ENCODE measurements around the gene LYRM1.

LYRM1 gene

DNA sequence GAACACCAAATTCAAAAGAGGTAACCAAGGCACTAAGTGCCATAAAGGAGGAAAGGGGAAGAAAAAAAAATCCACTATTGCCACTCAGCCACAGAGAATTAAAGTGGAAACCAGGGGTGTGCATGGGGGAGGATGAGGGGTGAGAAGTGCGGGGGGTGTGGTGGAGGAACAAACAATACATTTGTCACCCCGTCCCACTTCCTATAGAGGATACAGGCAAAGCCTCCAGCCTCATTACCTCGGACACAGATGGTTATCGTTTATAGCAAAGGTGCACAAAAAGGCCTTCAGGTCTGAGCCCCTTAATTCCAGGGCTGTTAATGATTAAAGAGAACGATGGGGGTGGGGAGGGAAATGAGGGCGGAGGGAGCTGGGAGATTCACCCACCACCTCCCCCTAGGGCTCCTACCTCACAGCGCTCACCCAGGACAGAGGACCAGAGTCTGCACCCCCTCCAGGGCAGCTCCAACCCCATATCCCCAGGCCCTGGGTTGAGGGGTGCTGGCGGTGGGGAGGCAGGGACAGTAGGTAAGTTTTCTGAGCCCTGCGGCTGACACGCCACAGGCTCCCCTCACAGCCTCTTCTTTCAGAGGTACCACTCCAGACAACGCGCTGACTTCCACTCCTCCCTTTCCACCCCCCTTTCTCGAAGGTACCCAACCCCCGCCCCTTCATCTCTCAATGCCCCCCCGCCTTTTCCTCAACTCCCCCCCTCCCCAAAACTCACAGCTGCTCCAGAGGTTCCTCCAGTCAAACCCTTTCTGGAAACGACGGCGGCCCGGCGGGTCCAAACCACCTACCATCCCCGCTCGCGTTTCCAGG lies 883 bp upstream of the LYRM1 start:
- in situ Hi-C loops (cut with MboI; ENCODE audit: low sequenced_read_pairs, unreplicated experiment) = no loop called here
- TF ChIP-seq, protein P1, sequence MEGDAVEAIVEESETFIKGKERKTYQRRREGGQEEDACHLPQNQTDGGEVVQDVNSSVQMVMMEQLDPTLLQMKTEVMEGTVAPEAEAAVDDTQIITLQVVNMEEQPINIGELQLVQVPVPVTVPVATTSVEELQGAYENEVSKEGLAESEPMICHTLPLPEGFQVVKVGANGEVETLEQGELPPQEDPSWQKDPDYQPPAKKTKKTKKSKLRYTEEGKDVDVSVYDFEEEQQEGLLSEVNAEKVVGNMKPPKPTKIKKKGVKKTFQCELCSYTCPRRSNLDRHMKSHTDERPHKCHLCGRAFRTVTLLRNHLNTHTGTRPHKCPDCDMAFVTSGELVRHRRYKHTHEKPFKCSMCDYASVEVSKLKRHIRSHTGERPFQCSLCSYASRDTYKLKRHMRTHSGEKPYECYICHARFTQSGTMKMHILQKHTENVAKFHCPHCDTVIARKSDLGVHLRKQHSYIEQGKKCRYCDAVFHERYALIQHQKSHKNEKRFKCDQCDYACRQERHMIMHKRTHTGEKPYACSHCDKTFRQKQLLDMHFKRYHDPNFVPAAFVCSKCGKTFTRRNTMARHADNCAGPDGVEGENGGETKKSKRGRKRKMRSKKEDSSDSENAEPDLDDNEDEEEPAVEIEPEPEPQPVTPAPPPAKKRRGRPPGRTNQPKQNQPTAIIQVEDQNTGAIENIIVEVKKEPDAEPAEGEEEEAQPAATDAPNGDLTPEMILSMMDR (IDR thresholded peaks at IDR 0.05; ENCODE audit: borderline replicate concordance, control extremely low read depth, extremely low read depth, insufficient read depth, missing control alignments) = no peak
- peak; percentile 55 for DNase-seq (ENCODE audit: low spot score)

DNA sequence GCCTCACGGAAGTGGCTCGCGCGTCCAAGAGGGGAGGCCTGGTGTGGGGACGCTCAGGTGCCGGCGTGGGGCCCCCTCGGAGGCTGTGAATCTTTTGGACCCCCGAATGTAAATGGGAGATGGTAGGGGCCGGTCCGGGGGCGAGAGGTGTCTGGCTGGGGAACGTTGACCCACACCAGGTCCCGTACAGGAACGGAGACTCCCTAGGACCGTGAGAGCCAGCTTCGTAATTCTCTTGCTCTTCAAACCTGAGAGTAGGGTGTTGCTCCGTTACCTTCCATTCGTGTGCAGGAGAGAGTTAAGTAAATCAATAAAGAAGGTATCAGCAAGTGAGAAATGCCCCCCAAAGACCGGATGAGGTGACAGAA lies 481 bp downstream of the LYRM1 start:
- DNase-seq (ENCODE audit: low spot score) = no peak
- TF ChIP-seq, protein P1 (IDR thresholded peaks at IDR 0.05; ENCODE audit: borderline replicate concordance, control extremely low read depth, extremely low read depth, insufficient read depth, missing control alignments) = no peak
- in situ Hi-C loops (cut with MboI; ENCODE audit: low sequenced_read_pairs, unreplicated experiment) = no loop called here

DNA sequence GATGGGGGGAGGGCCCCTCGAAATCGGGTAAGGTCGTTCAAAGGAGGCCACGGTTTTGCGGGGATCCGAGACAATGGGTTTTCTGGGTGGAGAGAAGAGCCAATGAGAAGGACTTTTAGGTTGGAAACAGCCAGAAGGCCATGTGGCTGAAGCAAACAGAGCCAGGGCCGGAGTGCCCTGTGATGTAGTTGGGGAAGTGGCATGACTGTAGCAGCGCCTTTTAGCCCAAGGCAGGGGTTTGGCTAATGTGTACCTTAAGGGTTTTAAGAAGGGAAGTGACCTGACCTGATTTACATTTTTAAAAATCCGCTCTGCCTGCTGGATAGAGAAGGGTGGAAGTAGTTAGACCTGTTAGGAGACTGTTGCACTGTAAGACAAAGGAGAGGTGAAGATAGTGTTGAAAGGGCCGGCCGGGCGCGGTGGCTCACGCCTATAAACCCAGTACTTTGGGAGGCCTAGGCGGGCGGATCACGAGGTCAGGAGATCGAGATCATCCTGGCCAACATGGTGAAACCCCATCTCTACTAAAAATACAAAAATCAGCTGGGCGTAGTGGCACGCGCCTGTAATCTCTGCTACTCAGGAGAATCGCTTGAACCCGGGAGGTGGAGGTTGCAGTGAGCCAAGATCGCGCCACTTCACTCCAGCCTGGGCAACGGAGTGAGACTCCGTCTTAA lies 1.0 kb downstream of the LYRM1 start:
- DNase-seq (ENCODE audit: low spot score) = peak; percentile 47
- in situ Hi-C loops (cut with MboI; ENCODE audit: low sequenced_read_pairs, unreplicated experiment) = no loop called here
- TF ChIP-seq, protein P1 (IDR thresholded peaks at IDR 0.05; ENCODE audit: borderline replicate concordance, control extremely low read depth, extremely low read depth, insufficient read depth, missing control alignments) = no peak

GRCh38 chr16:20902426-20902825 lies 1.9 kb downstream of the LYRM1 start:
- DNase-seq (ENCODE audit: low spot score) = no peak
- TF ChIP-seq, protein P1 (IDR thresholded peaks at IDR 0.05; ENCODE audit: borderline replicate concordance, control extremely low read depth, extremely low read depth, insufficient read depth, missing control alignments) = no peak
- in situ Hi-C loops (cut with MboI; ENCODE audit: low sequenced_read_pairs, unreplicated experiment) = no loop called here

DNA sequence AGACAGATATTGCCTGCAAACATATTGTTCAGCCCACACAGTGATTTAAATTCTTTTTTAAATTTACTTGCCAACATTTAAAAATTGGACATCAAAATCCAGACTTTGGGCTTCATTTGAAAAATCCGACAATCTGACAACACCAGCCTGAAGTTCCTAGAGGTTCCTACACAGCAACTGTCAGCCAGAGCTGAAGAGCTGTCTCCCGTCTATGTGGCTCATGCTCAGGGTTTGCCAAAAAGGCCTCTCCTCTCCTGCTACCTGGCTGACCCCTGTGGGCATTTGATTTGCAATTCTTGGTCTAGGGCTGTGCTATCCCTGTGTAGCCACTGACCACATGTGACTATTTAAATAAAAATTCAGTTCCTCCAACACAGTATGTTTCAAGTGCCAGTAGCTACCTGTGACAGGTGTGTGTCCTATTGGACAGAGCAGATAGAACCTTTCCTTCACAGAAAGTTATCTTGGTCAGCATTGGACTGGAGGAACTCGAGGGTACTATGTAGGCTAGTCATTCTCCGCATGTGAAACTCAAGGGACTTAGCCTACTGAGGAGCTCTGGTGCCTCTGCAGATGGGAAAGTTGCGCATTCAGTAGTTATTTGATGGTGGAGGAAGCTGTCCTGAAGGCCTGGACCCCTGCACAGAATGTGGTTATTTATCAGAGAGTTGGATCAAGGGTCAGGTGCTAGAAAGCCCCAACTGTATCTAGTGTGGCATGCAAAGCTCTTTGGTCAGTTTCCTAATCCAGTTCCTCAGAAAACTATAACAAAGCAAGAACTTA lies 2.7 kb downstream of the LYRM1 start:
- DNase-seq (ENCODE audit: low spot score) = no peak

More for the DNA sequence above, 2.7 kb downstream of the LYRM1 start:
- TF ChIP-seq, protein P1 (IDR thresholded peaks at IDR 0.05; ENCODE audit: borderline replicate concordance, control extremely low read depth, extremely low read depth, insufficient read depth, missing control alignments) = no peak
- in situ Hi-C loops (cut with MboI; ENCODE audit: low sequenced_read_pairs, unreplicated experiment) = no loop called here
